IMR-90 (cell line): ENCODE measurements around the gene NMRAL1. TPM values are rescaled to one million over a fixed set of nuclear protein-coding genes. Genes with fewer than 3 reads are reported as not detected.

Source experiments
- ATAC-seq: fragments of 200-7000 bp; cut with Tn5 transposase; 2 replicates; pipeline ENCODE4 v1.9.1; 2020; ENCODE audit warnings: low read depth, mild to moderate bottlenecking, moderate library complexity
- BruUV-seq: library from RNA; stranded (reverse); fragments of 400-500 nt; replicated peaks from 2 replicates; lab custom pipeline; 2021; lab: Mats Ljungman, UMichigan
- CTCF ChIA-PET: fragments of 300-600 bp; formaldehyde crosslinking; extraction: SDS; loops from one replicate; lab custom pipeline; 2021; ENCODE audit warnings: antibody characterized with exemption; lab: Yijun Ruan, JAX
- POLR2A ChIA-PET: fragments of 300-600 bp; sonication (Branson Sonifier 250); formaldehyde crosslinking; loops from one replicate; lab custom pipeline; 2022; ENCODE audit warnings: antibody characterized with exemption; ENCODE audit not compliant: unreplicated experiment; lab: Charles Lee
- DNase-seq: peaks from one replicate; pipeline ENCODE4 v3.0.0; 2013
- H2AFZ ChIP-seq: replicated peaks from 2 replicates; pipeline ENCODE3; 2013; ENCODE audit warnings: low read length, mild to moderate bottlenecking; ENCODE audit not compliant: poor library complexity
- H2AK5ac ChIP-seq: 2 replicates; pipeline ENCODE4 v1.6.1; 2013; ENCODE audit warnings: low read depth, low read length, inconsistent platforms
- H2AK9ac ChIP-seq: replicated peaks from 2 replicates; pipeline ENCODE3; 2013; ENCODE audit warnings: mild to moderate bottlenecking, low read depth, low read length, moderate library complexity; ENCODE audit not compliant: poor library complexity
- H2BK120ac ChIP-seq: 2 replicates; pipeline ENCODE4 v1.6.1; 2013; ENCODE audit warnings: low read depth, low read length, inconsistent platforms
- H2BK15ac ChIP-seq: 3 replicates; pipeline ENCODE4 v1.6.1; 2013; ENCODE audit warnings: low read depth, low read length, inconsistent platforms
- H2BK20ac ChIP-seq: 2 replicates; pipeline ENCODE4 v1.6.1; 2013; ENCODE audit warnings: low read depth, mild to moderate bottlenecking, inconsistent platforms, low read length, moderate library complexity
- H2BK5ac ChIP-seq: 2 replicates; pipeline ENCODE4 v1.6.1; 2013; ENCODE audit warnings: mild to moderate bottlenecking, low read depth, low read length, inconsistent platforms; ENCODE audit not compliant: poor library complexity, severe bottlenecking
- H3K14ac ChIP-seq: replicated peaks from 2 replicates; pipeline ENCODE4 v1.6.1; 2013; ENCODE audit warnings: low read depth, low read length, inconsistent platforms
- H3K18ac ChIP-seq: 2 replicates; pipeline ENCODE4 v1.6.1; 2013; ENCODE audit warnings: low read depth, low read length, control low read depth
- H3K23ac ChIP-seq: 2 replicates; pipeline ENCODE4 v1.6.1; 2013; ENCODE audit warnings: low read depth, low read length, inconsistent platforms
- H3K27ac ChIP-seq: 2 replicates; pipeline ENCODE4 v1.5.1; 2013; ENCODE audit warnings: mild to moderate bottlenecking, control low read depth, low read length; ENCODE audit not compliant: insufficient read depth
- H3K27me3 ChIP-seq: 2 replicates; pipeline ENCODE4 v1.6.1; 2013; ENCODE audit warnings: low read length; ENCODE audit not compliant: control insufficient read depth, insufficient read depth
- H3K36me3 ChIP-seq: 2 replicates; pipeline ENCODE4 v1.6.1; 2013; ENCODE audit warnings: low read length, mixed read lengths; ENCODE audit not compliant: control insufficient read depth, insufficient read depth
- H3K4ac ChIP-seq: 2 replicates; pipeline ENCODE4 v1.6.1; 2013; ENCODE audit warnings: low read depth, low read length, inconsistent platforms
- H3K4me1 ChIP-seq: 2 replicates; pipeline ENCODE4 v1.6.1; 2013; ENCODE audit warnings: low read length, mixed read lengths; ENCODE audit not compliant: control insufficient read depth, insufficient read depth
- H3K4me2 ChIP-seq: 2 replicates; pipeline ENCODE4 v1.6.1; 2013; ENCODE audit warnings: low read depth, mild to moderate bottlenecking, control low read depth, low read length, moderate library complexity
- H3K4me3 ChIP-seq: 2 replicates; pipeline ENCODE4 v1.5.1; 2013; ENCODE audit warnings: low read depth, mild to moderate bottlenecking, control low read depth, low read length, moderate library complexity; ENCODE audit not compliant: insufficient read depth
- H3K56ac ChIP-seq: 2 replicates; pipeline ENCODE4 v1.6.1; 2013; ENCODE audit warnings: low read length, inconsistent platforms; ENCODE audit not compliant: insufficient read depth; ENCODE audit errors: extremely low read depth
- H3K79me1 ChIP-seq, 2 experiments: 2 replicates each; pipeline ENCODE4 v1.6.1; 2013; ENCODE audit warnings: low read length in 2 of 2, inconsistent platforms in 1 of 2, low read depth in 1 of 2
- H3K9ac ChIP-seq: 2 replicates; pipeline ENCODE4 v1.6.1; 2013; ENCODE audit warnings: low read depth, low read length, control low read depth
- H3K9me1 ChIP-seq: 2 replicates; pipeline ENCODE4 v1.6.1; 2013; ENCODE audit warnings: low read length, inconsistent platforms; ENCODE audit not compliant: insufficient read depth
- H3K9me3 ChIP-seq: 2 replicates; pipeline ENCODE4 v1.6.1; 2013; ENCODE audit warnings: low read length; ENCODE audit not compliant: control insufficient read depth, insufficient read depth
- H4K20me1 ChIP-seq: 2 replicates; pipeline ENCODE4 v1.6.1; 2013; ENCODE audit warnings: low read length, inconsistent platforms; ENCODE audit not compliant: insufficient read depth
- H4K5ac ChIP-seq: 2 replicates; pipeline ENCODE4 v1.6.1; 2013; ENCODE audit warnings: mild to moderate bottlenecking, low read depth, low read length, control low read depth
- H4K8ac ChIP-seq, 2 experiments: 2 replicates each; pipeline ENCODE4 v1.6.1; 2013; ENCODE audit warnings: low read depth in 2 of 2, low read length in 2 of 2, control low read depth in 1 of 2, inconsistent platforms in 1 of 2
- H4K91ac ChIP-seq: 2 replicates; pipeline ENCODE4 v1.6.1; 2013; ENCODE audit warnings: low read depth, low read length, inconsistent platforms; ENCODE audit not compliant: insufficient read depth
- BHLHE40 ChIP-seq: fragments of 150-350 bp; IDR thresholded peaks from 2 replicates; pipeline ENCODE4 v1.6.1; 2016; ENCODE audit warnings: mild to moderate bottlenecking, low read depth, low read length
- CEBPB ChIP-seq: IDR thresholded peaks from 2 replicates; pipeline ENCODE4 v1.6.1; 2012; ENCODE audit warnings: low read depth, low read length, improper control_type of control experiment
- CHD1 ChIP-seq: IDR thresholded peaks from 2 replicates; pipeline ENCODE4 v1.6.1; 2012; ENCODE audit warnings: low read depth, low read length, improper control_type of control experiment
- FOS ChIP-seq: fragments of 150-350 bp; IDR thresholded peaks from 2 replicates; pipeline ENCODE4 v1.6.1; 2016; ENCODE audit warnings: low read depth, low read length
- MAFK ChIP-seq: IDR thresholded peaks from 2 replicates; pipeline ENCODE4 v1.6.1; 2012; ENCODE audit warnings: low read depth, low read length, improper control_type of control experiment
- MAZ ChIP-seq: IDR thresholded peaks from 2 replicates; pipeline ENCODE4 v1.6.1; 2012; ENCODE audit warnings: low read depth, mild to moderate bottlenecking, low read length, improper control_type of control experiment, moderate library complexity, borderline replicate concordance
- MXI1 ChIP-seq: IDR thresholded peaks from 2 replicates; pipeline ENCODE4 v1.6.1; 2012; ENCODE audit warnings: low read depth, mild to moderate bottlenecking, low read length, moderate library complexity, borderline replicate concordance
- NFE2L2 ChIP-seq: fragments of 150-350 bp; IDR thresholded peaks from 2 replicates; pipeline ENCODE4 v1.6.1; 2016; ENCODE audit warnings: low read depth, mild to moderate bottlenecking, low read length
- RAD21 ChIP-seq: IDR thresholded peaks from 2 replicates; pipeline ENCODE4 v1.6.1; 2012; ENCODE audit warnings: low read length, improper control_type of control experiment
- RCOR1 ChIP-seq: IDR thresholded peaks from 2 replicates; pipeline ENCODE4 v1.6.1; 2012; ENCODE audit warnings: mild to moderate bottlenecking, low read length, improper control_type of control experiment; ENCODE audit not compliant: insufficient replicate concordance
- RFX5 ChIP-seq: IDR thresholded peaks from 2 replicates; pipeline ENCODE4 v1.8.0; 2012; ENCODE audit warnings: low read depth, mild to moderate bottlenecking, low read length, moderate library complexity
- SMC3 ChIP-seq: fragments of 150-350 bp; IDR thresholded peaks from 2 replicates; pipeline ENCODE4 v1.6.1; 2016; ENCODE audit warnings: low read depth, mild to moderate bottlenecking, antibody characterized with exemption, low read length, moderate library complexity
- WGBS, 2 experiments: methylation state at CpG; one replicate each; pipeline versions ENCODE4 v1.1.5 to v1.1.7; 2013; ENCODE audit warnings: missing lambda C conversion rate in 2 of 2; ENCODE audit not compliant: insufficient read length in 1 of 2; ENCODE audit errors: extremely low coverage in 2 of 2; 5-methylcytosine and 5-hydroxymethylcytosine counted together
- dilution Hi-C: fragments of 300-500 bp; cut with HindIII; formaldehyde crosslinking; loops from one replicate; pipeline ENCODE4 v1.14.3; 2018; ENCODE audit warnings: low sequenced_read_pairs; ENCODE audit not compliant: unreplicated experiment
- in situ Hi-C: fragments of 300-500 bp; cut with MboI; formaldehyde crosslinking; loops from 3 replicates; pipeline ENCODE4 v1.14.3; 2019; ENCODE audit warnings: low sequenced_read_pairs, inconsistent platforms, mixed read lengths
- intact Hi-C: fragments of 100-400 bp; cut with micrococcal nuclease; formaldehyde crosslinking; loops from 2 replicates; pipeline ENCODE4 v1.10.0; 2022
- polyA plus RNA-seq, 3 experiments: library from polyadenylated mRNA; depleted of rRNA; stranded (reverse); fragments of >200 nt; gene quantifications; 2 replicates each; pipeline ENCODE4 v1.2.3, GENCODE V29; 2012; ENCODE audit warnings: low replicate concordance in 1 of 3
- total RNA-seq: library from RNA; depleted of rRNA; stranded (reverse); fragments of >200 nt; gene quantifications from 2 replicates; pipeline ENCODE4 v1.2.3, GENCODE V29; 2012
- TF ChIP-seq, protein P1 (sequence below): conservative IDR thresholded peaks from 2 replicates; pipeline ENCODE4 v1.5.1; 2012; ENCODE audit warnings: mild to moderate bottlenecking, low read depth, low read length, improper control_type of control experiment
- TF ChIP-seq, protein P2 (sequence below): fragments of 150-350 bp; IDR thresholded peaks from 2 replicates; pipeline ENCODE4 v1.6.1; 2017; ENCODE audit warnings: mild to moderate bottlenecking, antibody characterized with exemption, low read length, low read depth

The NMRAL1 gene
- total and polyA plus RNA-seq, 2 of the 4 experiments (the other 2 are of a cell fraction), result 48.6 to 67.6 TPM

- POLR2A ChIA-PET, result interaction anchor here (0.6 kb wide), 1 partner anchor 101 kb away, joined by 9 read pairs; no protein-coding TSS in a partner anchor
- intact Hi-C loops (loop anchor here (10.0 kb wide), 1 partner anchor 128 kb away; no protein-coding TSS in a partner anchor), in situ Hi-C loops (no loop called here)
- TF ChIP-seq RAD21, result no peak
- peak; percentile 42; the same call in 1 of the 2 replicates for TF ChIP-seq MAZ
- no peak for TF ChIP-seq CHD1
- no peak for TF ChIP-seq MAFK
- TF ChIP-seq, protein P1, sequence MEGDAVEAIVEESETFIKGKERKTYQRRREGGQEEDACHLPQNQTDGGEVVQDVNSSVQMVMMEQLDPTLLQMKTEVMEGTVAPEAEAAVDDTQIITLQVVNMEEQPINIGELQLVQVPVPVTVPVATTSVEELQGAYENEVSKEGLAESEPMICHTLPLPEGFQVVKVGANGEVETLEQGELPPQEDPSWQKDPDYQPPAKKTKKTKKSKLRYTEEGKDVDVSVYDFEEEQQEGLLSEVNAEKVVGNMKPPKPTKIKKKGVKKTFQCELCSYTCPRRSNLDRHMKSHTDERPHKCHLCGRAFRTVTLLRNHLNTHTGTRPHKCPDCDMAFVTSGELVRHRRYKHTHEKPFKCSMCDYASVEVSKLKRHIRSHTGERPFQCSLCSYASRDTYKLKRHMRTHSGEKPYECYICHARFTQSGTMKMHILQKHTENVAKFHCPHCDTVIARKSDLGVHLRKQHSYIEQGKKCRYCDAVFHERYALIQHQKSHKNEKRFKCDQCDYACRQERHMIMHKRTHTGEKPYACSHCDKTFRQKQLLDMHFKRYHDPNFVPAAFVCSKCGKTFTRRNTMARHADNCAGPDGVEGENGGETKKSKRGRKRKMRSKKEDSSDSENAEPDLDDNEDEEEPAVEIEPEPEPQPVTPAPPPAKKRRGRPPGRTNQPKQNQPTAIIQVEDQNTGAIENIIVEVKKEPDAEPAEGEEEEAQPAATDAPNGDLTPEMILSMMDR, result no peak
- TF ChIP-seq MXI1, result peak; percentile 63; the same call in 1 of the 2 replicates
- TF ChIP-seq, protein P2, sequence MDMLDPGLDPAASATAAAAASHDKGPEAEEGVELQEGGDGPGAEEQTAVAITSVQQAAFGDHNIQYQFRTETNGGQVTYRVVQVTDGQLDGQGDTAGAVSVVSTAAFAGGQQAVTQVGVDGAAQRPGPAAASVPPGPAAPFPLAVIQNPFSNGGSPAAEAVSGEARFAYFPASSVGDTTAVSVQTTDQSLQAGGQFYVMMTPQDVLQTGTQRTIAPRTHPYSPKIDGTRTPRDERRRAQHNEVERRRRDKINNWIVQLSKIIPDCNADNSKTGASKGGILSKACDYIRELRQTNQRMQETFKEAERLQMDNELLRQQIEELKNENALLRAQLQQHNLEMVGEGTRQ, result peak; percentile 96
- TF ChIP-seq RFX5, result no peak
- TF ChIP-seq CEBPB, result no peak
- no peak for TF ChIP-seq FOS
- no peak for TF ChIP-seq RCOR1
- no peak for TF ChIP-seq SMC3
- no peak for TF ChIP-seq BHLHE40
- no peak for TF ChIP-seq NFE2L2
Measured at GRCh38 chr16:4416200-4417032, 58.0 kb downstream of the NMRAL1 start, which contains the start of gene CORO7. CORO7 (minus strand) TSS chr16:4416596; CDS start chr16:4416518, 78 bp downstream.

More at GRCh38 chr16:4416200-4417032, 58.0 kb downstream of the NMRAL1 start, which contains the start of gene CORO7:
- Histone ChIP-seq H3K4me1 (peaks cover 9% of the 10 kb centered on the region), H4K20me1 (peaks cover 35% of the 10 kb centered on the region), H2BK120ac (peak within 1 kb of the TSS; percentile 3; the same call in 1 of the 2 replicates), H4K5ac (no peak within 1 kb of the TSS; the same call in 1 of the 2 replicates), H2BK5ac (peak within 1 kb of the TSS; percentile 11), H3K9me3 (no peaks in the 10 kb centered on the region), H3K36me3 (peaks cover 7% of the 10 kb centered on the region), H2BK15ac (peak within 1 kb of the TSS; percentile 44; the same call in 1 of the 3 replicates), H4K8ac (peak within 1 kb of the TSS in 1 of 2 experiments; percentile 87; a peak in 3 of 4 replicates), H3K23ac (peak within 1 kb of the TSS; percentile 96), H2AK5ac (peak within 1 kb of the TSS; percentile 94), H2BK20ac (no peak within 1 kb of the TSS), H4K91ac (peak within 1 kb of the TSS; percentile 46; the same call in 1 of the 2 replicates), H3K14ac (peak within 1 kb of the TSS; percentile 85), H3K56ac (no peak within 1 kb of the TSS; the same call in 1 of the 2 replicates), H2AK9ac (peak within 1 kb of the TSS; percentile 97), H3K4ac (peak within 1 kb of the TSS; percentile 74), H2AFZ (peak within 1 kb of the TSS; percentile 93), H3K27me3 (no peaks in the 10 kb centered on the region), H3K9ac (peak within 1 kb of the TSS; percentile 56), H3K79me1 (peaks cover 15 to 44% of the 10 kb centered on the region in 2 experiments), H3K18ac (no peak within 1 kb of the TSS), H3K4me2 (peak within 1 kb of the TSS; percentile 99), H3K9me1 (peaks cover 12% of the 10 kb centered on the region), H3K27ac (peak within 1 kb of the TSS; percentile 65), H3K4me3 (peak within 1 kb of the TSS; percentile 79)
- ATAC-seq, result peak; percentile 97
- no TSS peak for BruUV-seq
- CTCF ChIA-PET, result interaction anchor here (0.6 to 1.3 kb wide), 2 partner anchors 12 to 14 kb away, joined by 3 to 4 read pairs; no protein-coding TSS in a partner anchor
- peak; percentile 76 for DNase-seq
- 0% methylated on average over 43 of the region's 92 CpGs; no CpG with 5 or more reads in 1 of the 2 experiments for WGBS, 2 experiments
- dilution Hi-C loops, result no loop called here
